ENCODE measurements around the gene IQCB1.

- no peak for TF ChIP-seq MAX (IDR thresholded peaks at IDR 0.05)
- no peak for TF ChIP-seq USF1 (IDR thresholded peaks at IDR 0.05)
- no peak for TF ChIP-seq RAD21 (IDR thresholded peaks at IDR 0.05; ENCODE audit: low read depth)
- TF ChIP-seq EGR1 (IDR thresholded peaks at IDR 0.05) = no peak
- TF ChIP-seq CREB1 (IDR thresholded peaks at IDR 0.05; ENCODE audit: low read depth) = no peak
- no peak for TF ChIP-seq YY1 (IDR thresholded peaks at IDR 0.05; ENCODE audit: low read depth)
- no peak for TF ChIP-seq REST (IDR thresholded peaks at IDR 0.05; ENCODE audit: low read depth)
Observed at GRCh38 chr3:121750087-121750415, 84.8 kb downstream of the IQCB1 start.
